ENCODE data around the gene PHC2.

PHC2 gene

GRCh38 chr1:33377756-33378155 is 53.1 kb downstream of the PHC2 start:
- Histone ChIP-seq H3K4me1 (peaks cover 0 to 41% (median 18%) of the 10 kb centered on the region in 10 experiments; a peak in 13 of 20 replicates), H3K27ac (no peak overlapping the region), H3K4me3 (no peak overlapping the region), H4K20me1 (no peaks in the 10 kb centered on the region), H3K9ac (no peak overlapping the region), H3K9me3 (replicated peaks in 1 of 11) (no peaks in the 10 kb centered on the region), H3K4me2 (no peak overlapping the region), H3K27me3 (no peaks in the 10 kb centered on the region), H3K36me3 (peaks cover 0 to 4% (median 0%) of the 10 kb centered on the region in 11 experiments; a peak in 2 of 22 replicates)
- TF ChIP-seq Cebpa-rat (IDR thresholded peaks at IDR 0.05): no peak

- H3K4me1 ChIP-seq: peaks cover 0 to 35% (median 17%) of the 10 kb centered on the region in 10 experiments; a peak in 13 of 20 replicates
- H3K4me2 ChIP-seq: peak overlapping the region in 5 of 11 experiments; percentile 17 to 56 (median 39); a peak in 8 of 22 replicates
- H3K4me3 ChIP-seq: no peak overlapping the region
- peaks cover 0 to 3% (median 0%) of the 10 kb centered on the region in 11 experiments; a peak in 1 of 22 replicates for H4K20me1 ChIP-seq
- peaks cover 0 to 4% (median 0%) of the 10 kb centered on the region in 11 experiments; a peak in 5 of 22 replicates for H3K36me3 ChIP-seq
- TF ChIP-seq Cebpa-rat (IDR thresholded peaks at IDR 0.05): no peak
- no peaks in the 10 kb centered on the region for H3K27me3 ChIP-seq
- no peak overlapping the region for H3K27ac ChIP-seq
- H3K9me3 ChIP-seq (replicated peaks in 1 of 11): no peaks in the 10 kb centered on the region
- H3K9ac ChIP-seq: no peak overlapping the region
Observed at GRCh38 chr1:33377013-33377412, 53.9 kb downstream of the PHC2 start.

GRCh38 chr1:33375316-33375715 is 55.6 kb downstream of the PHC2 start:
- no peak for TF ChIP-seq Cebpa-rat (IDR thresholded peaks at IDR 0.05)
- H3K4me2 ChIP-seq: no peak overlapping the region
- H3K4me1 ChIP-seq: peaks cover 0 to 21% (median 13%) of the 10 kb centered on the region in 10 experiments; a peak in 13 of 20 replicates
- H3K4me3 ChIP-seq: no peak overlapping the region
- no peaks in the 10 kb centered on the region for H3K9me3 ChIP-seq (replicated peaks in 1 of 11)
- no peak overlapping the region for H3K9ac ChIP-seq
- H3K27me3 ChIP-seq: no peaks in the 10 kb centered on the region
- H3K27ac ChIP-seq: no peak overlapping the region
- H4K20me1 ChIP-seq: peaks cover 0 to 10% (median 0%) of the 10 kb centered on the region in 11 experiments; a peak in 2 of 22 replicates
- peaks cover 0 to 4% (median 0%) of the 10 kb centered on the region in 11 experiments; a peak in 6 of 22 replicates for H3K36me3 ChIP-seq

- Histone ChIP-seq H3K9me3 (replicated peaks in 1 of 11) (no peaks in the 10 kb centered on the region), H3K4me2 (no peak overlapping the region), H3K9ac (no peak overlapping the region), H3K36me3 (peaks cover 0 to 4% (median 0%) of the 10 kb centered on the region in 11 experiments; a peak in 6 of 22 replicates), H3K4me1 (peaks cover 0 to 13% (median 6%) of the 10 kb centered on the region in 10 experiments; a peak in 12 of 20 replicates), H3K27me3 (no peaks in the 10 kb centered on the region), H3K27ac (no peak overlapping the region), H3K4me3 (no peak overlapping the region), H4K20me1 (peaks cover 0 to 14% (median 0%) of the 10 kb centered on the region in 11 experiments; a peak in 2 of 22 replicates)
- TF ChIP-seq Cebpa-rat (IDR thresholded peaks at IDR 0.05): no peak
Observed at GRCh38 chr1:33374336-33375105, 56.4 kb downstream of the PHC2 start.

GRCh38 chr1:33373606-33374005 is 57.3 kb downstream of the PHC2 start:
- Histone ChIP-seq H3K9me3 (replicated peaks in 1 of 11) (no peaks in the 10 kb centered on the region), H3K4me1 (peaks cover 0 to 13% (median 5%) of the 10 kb centered on the region in 10 experiments; a peak in 10 of 20 replicates), H3K36me3 (peaks cover 0 to 4% (median 0%) of the 10 kb centered on the region in 11 experiments; a peak in 6 of 22 replicates), H3K4me3 (no peak overlapping the region), H3K27ac (no peak overlapping the region), H3K9ac (no peak overlapping the region; a peak in 1 of 22 replicates), H4K20me1 (peaks cover 0 to 17% (median 0%) of the 10 kb centered on the region in 11 experiments; a peak in 2 of 22 replicates), H3K4me2 (no peak overlapping the region), H3K27me3 (no peaks in the 10 kb centered on the region)
- no peak for TF ChIP-seq Cebpa-rat (IDR thresholded peaks at IDR 0.05)

GRCh38 chr1:33372677-33373076 is 58.2 kb downstream of the PHC2 start:
- Histone ChIP-seq H3K27ac (no peak overlapping the region), H4K20me1 (peaks cover 0 to 17% (median 0%) of the 10 kb centered on the region in 11 experiments; a peak in 2 of 22 replicates), H3K27me3 (no peaks in the 10 kb centered on the region), H3K4me1 (peaks cover under 1 to 18% (median 7%) of the 10 kb centered on the region in 10 experiments), H3K9me3 (replicated peaks in 1 of 11) (no peaks in the 10 kb centered on the region), H3K36me3 (peaks cover 0 to 4% (median 0%) of the 10 kb centered on the region in 11 experiments; a peak in 6 of 22 replicates), H3K9ac (no peak overlapping the region), H3K4me2 (no peak overlapping the region), H3K4me3 (no peak overlapping the region)
- no peak for TF ChIP-seq Cebpa-rat (IDR thresholded peaks at IDR 0.05)

GRCh38 chr1:33372162-33372561 is 58.7 kb downstream of the PHC2 start:
- peaks cover 6 to 19% (median 10%) of the 10 kb centered on the region in 10 experiments for H3K4me1 ChIP-seq
- no peaks in the 10 kb centered on the region for H3K9me3 ChIP-seq (replicated peaks in 1 of 11)
- no peak overlapping the region for H3K4me3 ChIP-seq
- H3K27ac ChIP-seq: no peak overlapping the region
- TF ChIP-seq Cebpa-rat (IDR thresholded peaks at IDR 0.05): no peak
- peaks cover 0 to 17% (median 0%) of the 10 kb centered on the region in 11 experiments; a peak in 2 of 22 replicates for H4K20me1 ChIP-seq
- H3K9ac ChIP-seq: no peak overlapping the region
- no peak overlapping the region for H3K4me2 ChIP-seq
- H3K27me3 ChIP-seq: no peaks in the 10 kb centered on the region
- H3K36me3 ChIP-seq: peaks cover 0 to 4% (median 0%) of the 10 kb centered on the region in 11 experiments; a peak in 6 of 22 replicates

- Histone ChIP-seq H3K4me1 (peaks cover 14 to 20% (median 17%) of the 10 kb centered on the region in 10 experiments), H4K20me1 (peaks cover 0 to 17% (median 0%) of the 10 kb centered on the region in 11 experiments; a peak in 2 of 22 replicates), H3K27ac (no peak overlapping the region), H3K27me3 (no peaks in the 10 kb centered on the region), H3K4me3 (no peak overlapping the region), H3K4me2 (no peak overlapping the region), H3K9me3 (replicated peaks in 1 of 11) (no peaks in the 10 kb centered on the region), H3K9ac (no peak overlapping the region), H3K36me3 (peaks cover 0 to 4% (median 0%) of the 10 kb centered on the region in 11 experiments; a peak in 6 of 22 replicates)
- TF ChIP-seq Cebpa-rat (IDR thresholded peaks at IDR 0.05): no peak
Observed at GRCh38 chr1:33371334-33371733, 59.6 kb downstream of the PHC2 start.

GRCh38 chr1:33370827-33371226 is 60.1 kb downstream of the PHC2 start:
- no peak overlapping the region for H3K4me2 ChIP-seq
- H3K27ac ChIP-seq: no peak overlapping the region
- H3K36me3 ChIP-seq: peaks cover 0 to 4% (median 0%) of the 10 kb centered on the region in 11 experiments; a peak in 6 of 22 replicates
- peaks cover 0 to 17% (median 0%) of the 10 kb centered on the region in 11 experiments; a peak in 2 of 22 replicates for H4K20me1 ChIP-seq
- TF ChIP-seq Cebpa-rat (IDR thresholded peaks at IDR 0.05): no peak
- H3K4me3 ChIP-seq: no peak overlapping the region
- no peaks in the 10 kb centered on the region for H3K9me3 ChIP-seq (replicated peaks in 1 of 11)
- H3K9ac ChIP-seq: no peak overlapping the region
- no peaks in the 10 kb centered on the region for H3K27me3 ChIP-seq
- H3K4me1 ChIP-seq: peaks cover 19 to 25% (median 22%) of the 10 kb centered on the region in 10 experiments
